Measurements from ENCODE around the gene DDX31.

DDX31 gene

GRCh38 chr9:132671620-132672412 is 2.0 kb upstream of the DDX31 start:
- no peak for DNase-seq

GRCh38 chr9:132670457-132671391 is 941 bp upstream of the DDX31 start, which contains the start of gene GTF3C4:
Gene GTF3C4 (plus strand): TSS chr9:132670464. CDS start chr9:132670599, 135 bp downstream.
- peak; percentile 46 for DNase-seq

- DNase-seq: no peak
Measured at GRCh38 chr9:132669319-132669697, 475 bp downstream of the DDX31 start.

GRCh38 chr9:132663851-132664250 is 5.9 kb downstream of the DDX31 start:
- DNase-seq: no peak

- no peak for DNase-seq
Measured at GRCh38 chr9:132663117-132663516, 6.7 kb downstream of the DDX31 start.

- no peak for DNase-seq
Measured at GRCh38 chr9:132662152-132662945, 7.4 kb downstream of the DDX31 start.

GRCh38 chr9:132656299-132656698 is 13.5 kb downstream of the DDX31 start:
- DNase-seq: no peak

GRCh38 chr9:132651259-132651658 is 18.5 kb downstream of the DDX31 start:
- no peak for DNase-seq

GRCh38 chr9:132648685-132649084 is 21.1 kb downstream of the DDX31 start:
- DNase-seq: no peak

GRCh38 chr9:132648283-132648682 is 21.5 kb downstream of the DDX31 start:
- DNase-seq: no peak

- DNase-seq: no peak
Measured at GRCh38 chr9:132647806-132648205, 22.0 kb downstream of the DDX31 start.

GRCh38 chr9:132647355-132647754 is 22.4 kb downstream of the DDX31 start:
- no peak for DNase-seq

GRCh38 chr9:132646726-132647125 is 23.1 kb downstream of the DDX31 start:
- no peak for DNase-seq

- no peak for DNase-seq
Measured at GRCh38 chr9:132645711-132646110, 24.1 kb downstream of the DDX31 start.

GRCh38 chr9:132645306-132645705 is 24.5 kb downstream of the DDX31 start:
- DNase-seq: no peak

- no peak for DNase-seq
Measured at GRCh38 chr9:132644251-132644650, 25.5 kb downstream of the DDX31 start.

- DNase-seq: no peak
Measured at GRCh38 chr9:132641216-132641615, 28.6 kb downstream of the DDX31 start.

- no peak for DNase-seq
Measured at GRCh38 chr9:132639322-132639721, 30.5 kb downstream of the DDX31 start.

GRCh38 chr9:132638240-132638639 is 31.5 kb downstream of the DDX31 start:
- DNase-seq: no peak

GRCh38 chr9:132637801-132638200 is 32.0 kb downstream of the DDX31 start:
- DNase-seq: no peak

GRCh38 chr9:132637351-132637750 is 32.4 kb downstream of the DDX31 start:
- no peak for DNase-seq

- no peak for DNase-seq
Measured at GRCh38 chr9:132634327-132634726, 35.5 kb downstream of the DDX31 start.

Measured in CD4-positive, alpha-beta T cell treated with Interleukin-17A for 4 hours (primary cell).